Prostate gland (tissue), 2 donors: Measurements from ENCODE around the gene IQGAP3. TPM values are rescaled to one million over a fixed set of nuclear protein-coding genes. Genes with fewer than 3 reads are reported as not detected.

Experiments
- DNase-seq: peaks from one replicate; pipeline ENCODE4 v3.0.0-alpha.2; 2019; ENCODE audit warnings: low spot score
- H3K27ac ChIP-seq, 2 donors: fragments of 200-600 bp; sonication (generic); 2 replicates each; pipeline ENCODE4 v1.5.1; 2017 to 2019
- H3K27me3 ChIP-seq: fragments of 200-600 bp; sonication (generic); replicated peaks from 2 replicates; pipeline ENCODE4 v1.5.1; 2019; ENCODE audit not compliant: insufficient read depth
- H3K36me3 ChIP-seq, 2 donors: fragments of 200-600 bp; sonication (generic); 1 replicate in 1 of 2; 2 replicates in 1 of 2; pipeline versions ENCODE4 v1.5.1 to v1.8.1; 2017 to 2019
- H3K4me1 ChIP-seq: fragments of 200-600 bp; sonication (generic); replicated peaks from 2 replicates; pipeline ENCODE4 v1.5.1; 2019
- H3K4me3 ChIP-seq, 2 donors: fragments of 200-600 bp; sonication (generic); 2 replicates each; pipeline ENCODE4 v1.5.1; 2017 to 2019
- H3K9me3 ChIP-seq: fragments of 200-600 bp; sonication (generic); 2 replicates; pipeline ENCODE4 v1.5.1; 2017
- CTCF ChIP-seq, 4 experiments: fragments of 200-600 bp in 2 of 4; fragments of 450-650 bp in 2 of 4; sonication (generic) in 2 of 4; IDR thresholded peaks; 1 replicate in 3 of 4; 2 replicates in 1 of 4; pipeline ENCODE4 v1.5.1; 2016 to 2019; ENCODE audit warnings: antibody characterized with exemption in 4 of 4, mild to moderate bottlenecking in 2 of 4, moderate library complexity in 2 of 4
- POLR2A ChIP-seq: fragments of 450-650 bp; IDR thresholded peaks from one replicate; pipeline ENCODE4 v1.6.1; 2016; ENCODE audit warnings: antibody characterized with exemption, mild to moderate bottlenecking
- POLR2AphosphoS5 ChIP-seq: sonication (generic); formaldehyde crosslinking; IDR thresholded peaks from one replicate; pipeline ENCODE4 v1.6.1; 2017; ENCODE audit warnings: antibody characterized with exemption
- WGBS: methylation state at CpG from one replicate; pipeline ENCODE4 v1.1.5; 2018; 5-methylcytosine and 5-hydroxymethylcytosine counted together
- intact Hi-C: fragments of 100-400 bp; cut with DNase I; formaldehyde crosslinking; loops from one replicate; pipeline ENCODE4 v1.14.2; 2022
- total RNA-seq, 2 donors: library from RNA; depleted of rRNA; stranded (reverse); fragments of >200 nt; gene quantifications; one replicate each; pipeline ENCODE4 v1.1.0, GENCODE V29; 2016

IQGAP3 gene
- total RNA-seq, 2 donors from 2014 or later, result 1.5 to 3.0 TPM

- no peak overlapping the region for H3K4me3 ChIP-seq
- intact Hi-C loops, result no loop called here
- H3K4me1 ChIP-seq, result no peaks in the 10 kb centered on the region
- no peaks in the 10 kb centered on the region for H3K27me3 ChIP-seq
- TF ChIP-seq POLR2AphosphoS5 (no peak), POLR2A (no peak), CTCF (IDR thresholded peaks at IDR 0.05) (no peak)
- no peak overlapping the region for H3K27ac ChIP-seq
- H3K9me3 ChIP-seq, result no peaks in the 10 kb centered on the region
- no peak for DNase-seq
- H3K36me3 ChIP-seq, result no peaks in the 10 kb centered on the region
- WGBS, result 90% methylated on average over 4 of the region's 4 CpGs
Measured at GRCh38 chr1:156598731-156599432, 26.5 kb upstream of the IQGAP3 start.

- Histone ChIP-seq H3K27ac (no peak overlapping the region), H3K27me3 (no peaks in the 10 kb centered on the region), H3K9me3 (no peaks in the 10 kb centered on the region), H3K36me3 (no peaks in the 10 kb centered on the region), H3K4me3 (no peak overlapping the region), H3K4me1 (no peaks in the 10 kb centered on the region)
- TF ChIP-seq POLR2AphosphoS5 (no peak), POLR2A (no peak), CTCF (IDR thresholded peaks at IDR 0.05) (no peak)
- no peak for DNase-seq
- intact Hi-C loops, result no loop called here
- 93% methylated on average over 5 of the region's 5 CpGs for WGBS
Measured at GRCh38 chr1:156598125-156598524, 25.8 kb upstream of the IQGAP3 start.

- Histone ChIP-seq H3K4me1 (no peaks in the 10 kb centered on the region), H3K4me3 (no peak overlapping the region), H3K36me3 (no peaks in the 10 kb centered on the region), H3K27me3 (no peaks in the 10 kb centered on the region), H3K9me3 (no peaks in the 10 kb centered on the region), H3K27ac (no peak overlapping the region)
- TF ChIP-seq CTCF (IDR thresholded peaks at IDR 0.05) (no peak), POLR2A (no peak), POLR2AphosphoS5 (no peak)
- intact Hi-C loops, result no loop called here
- 74% methylated on average over 3 of the region's 3 CpGs for WGBS
- no peak for DNase-seq
Measured at GRCh38 chr1:156596426-156596825, 24.1 kb upstream of the IQGAP3 start.

GRCh38 chr1:156595016-156595415, 22.7 kb upstream of the IQGAP3 start:
- no peaks in the 10 kb centered on the region for H3K36me3 ChIP-seq
- intact Hi-C loops, result no loop called here
- DNase-seq, result no peak

More at GRCh38 chr1:156595016-156595415, 22.7 kb upstream of the IQGAP3 start:
- TF ChIP-seq POLR2AphosphoS5 (no peak), POLR2A (no peak), CTCF (IDR thresholded peaks at IDR 0.05) (no peak)
- no peak overlapping the region for H3K4me3 ChIP-seq
- 89% methylated on average over 2 of the region's 2 CpGs for WGBS
- no peaks in the 10 kb centered on the region for H3K9me3 ChIP-seq
- peaks cover 2% of the 10 kb centered on the region for H3K4me1 ChIP-seq
- no peak overlapping the region for H3K27ac ChIP-seq
- no peaks in the 10 kb centered on the region for H3K27me3 ChIP-seq
